ENCODE results near the gene SLC8A2.

SLC8A2 gene, protein sequence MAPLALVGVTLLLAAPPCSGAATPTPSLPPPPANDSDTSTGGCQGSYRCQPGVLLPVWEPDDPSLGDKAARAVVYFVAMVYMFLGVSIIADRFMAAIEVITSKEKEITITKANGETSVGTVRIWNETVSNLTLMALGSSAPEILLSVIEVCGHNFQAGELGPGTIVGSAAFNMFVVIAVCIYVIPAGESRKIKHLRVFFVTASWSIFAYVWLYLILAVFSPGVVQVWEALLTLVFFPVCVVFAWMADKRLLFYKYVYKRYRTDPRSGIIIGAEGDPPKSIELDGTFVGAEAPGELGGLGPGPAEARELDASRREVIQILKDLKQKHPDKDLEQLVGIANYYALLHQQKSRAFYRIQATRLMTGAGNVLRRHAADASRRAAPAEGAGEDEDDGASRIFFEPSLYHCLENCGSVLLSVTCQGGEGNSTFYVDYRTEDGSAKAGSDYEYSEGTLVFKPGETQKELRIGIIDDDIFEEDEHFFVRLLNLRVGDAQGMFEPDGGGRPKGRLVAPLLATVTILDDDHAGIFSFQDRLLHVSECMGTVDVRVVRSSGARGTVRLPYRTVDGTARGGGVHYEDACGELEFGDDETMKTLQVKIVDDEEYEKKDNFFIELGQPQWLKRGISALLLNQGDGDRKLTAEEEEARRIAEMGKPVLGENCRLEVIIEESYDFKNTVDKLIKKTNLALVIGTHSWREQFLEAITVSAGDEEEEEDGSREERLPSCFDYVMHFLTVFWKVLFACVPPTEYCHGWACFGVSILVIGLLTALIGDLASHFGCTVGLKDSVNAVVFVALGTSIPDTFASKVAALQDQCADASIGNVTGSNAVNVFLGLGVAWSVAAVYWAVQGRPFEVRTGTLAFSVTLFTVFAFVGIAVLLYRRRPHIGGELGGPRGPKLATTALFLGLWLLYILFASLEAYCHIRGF

DNA sequence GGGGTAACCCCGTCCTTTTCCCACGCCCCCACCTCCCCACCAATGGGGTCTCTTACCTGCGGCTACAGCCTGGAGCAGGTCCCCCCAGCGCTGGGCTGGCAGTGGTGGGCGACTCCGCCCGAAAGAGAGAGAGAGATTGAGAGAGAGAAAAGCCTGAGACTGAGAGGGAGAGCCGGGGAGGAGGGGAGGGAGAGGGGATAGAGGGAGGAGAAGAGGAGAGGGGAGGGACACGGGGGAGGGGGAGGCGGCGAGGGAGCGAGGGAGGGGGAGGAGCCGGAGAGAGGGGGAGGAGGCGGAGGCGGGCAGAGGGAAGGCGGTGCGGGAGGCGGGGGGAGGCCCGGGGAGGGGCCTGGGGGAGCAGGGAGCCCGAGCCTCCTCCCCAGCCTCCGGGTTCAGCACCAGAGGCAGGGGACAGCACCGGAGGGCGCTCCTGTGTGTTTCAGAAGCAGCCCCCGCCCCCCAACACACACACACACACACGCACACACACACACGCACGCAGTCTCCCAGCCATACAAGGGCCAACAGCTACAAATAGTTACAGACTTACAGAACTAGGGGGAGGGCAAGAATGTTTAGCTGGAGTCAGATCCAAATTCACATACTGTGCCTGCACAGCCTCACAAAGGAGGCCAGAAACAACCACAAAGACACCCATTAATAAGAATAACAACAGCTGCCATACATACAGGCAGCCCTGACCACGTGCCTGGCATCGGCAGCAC, at the start of gene SLC8A2:
SLC8A2 (minus strand) TSS at position 161 of the 725 bp plus-strand sequence. CDS start 5,490 bp downstream, outside the sequence.
- DNase-seq = peak; percentile 70

DNA sequence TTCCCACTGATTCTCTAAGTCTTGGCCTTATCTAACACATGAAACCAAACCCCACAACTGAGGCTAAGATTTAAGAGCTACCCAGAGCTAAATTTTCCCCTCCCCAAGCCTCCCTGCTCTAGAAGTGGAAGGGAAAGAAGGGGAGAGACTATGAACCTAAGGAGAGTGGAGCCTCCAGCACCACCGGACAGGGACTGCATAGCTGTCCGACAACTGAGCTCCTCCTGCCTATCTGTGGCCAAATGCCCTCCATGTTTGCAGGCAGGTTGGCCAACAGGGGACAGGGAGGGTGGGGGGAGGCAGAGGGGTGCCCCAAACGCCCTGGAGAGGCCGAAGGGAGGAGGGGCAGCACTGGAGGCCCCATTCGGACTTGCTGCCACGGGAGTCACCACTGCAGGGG, 49.1 kb upstream of the SLC8A2 start:
- no peak for DNase-seq

DNA sequence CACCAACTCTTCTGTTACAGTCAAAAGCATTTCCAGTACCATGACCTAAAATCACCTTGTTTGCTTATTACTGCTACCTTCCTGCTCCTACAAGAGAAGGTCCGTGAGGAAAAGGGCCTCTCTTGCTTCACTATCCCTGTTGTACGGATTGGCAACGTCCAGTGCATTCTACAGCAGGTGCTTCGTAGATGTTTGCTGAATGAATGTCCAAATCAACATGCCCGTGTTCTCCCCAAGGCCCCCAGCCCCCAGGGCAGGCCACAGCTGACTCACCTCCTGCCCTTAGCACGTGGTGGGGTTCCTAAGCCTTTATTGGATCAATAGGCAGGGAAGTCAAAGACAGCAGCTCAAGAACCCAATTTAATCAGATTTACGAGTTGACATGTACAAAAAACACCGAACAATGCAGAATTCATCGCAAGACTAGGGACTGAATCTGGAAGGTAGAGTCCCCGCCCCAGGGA, 48.7 kb upstream of the SLC8A2 start:
- no peak for DNase-seq

DNA sequence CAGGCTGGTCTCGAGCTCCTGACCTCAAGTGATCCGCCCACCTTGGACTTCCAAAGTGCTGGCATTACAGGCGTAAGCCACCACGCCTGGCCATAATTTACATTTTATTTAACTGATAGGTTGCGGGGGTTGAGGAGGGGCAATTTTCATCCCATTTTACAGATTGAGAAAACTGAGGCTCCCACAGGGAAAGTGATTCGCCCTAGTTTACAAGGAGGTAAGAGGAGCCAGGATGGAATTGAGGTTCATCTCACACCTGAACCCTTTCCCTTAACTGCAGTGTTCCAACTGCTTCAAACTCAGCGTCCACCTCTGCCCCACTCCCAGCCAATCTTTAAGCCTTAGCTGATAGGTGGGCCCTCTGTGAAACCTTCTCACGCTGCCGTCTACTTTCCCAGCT, 47.2 kb upstream of the SLC8A2 start:
- no peak for DNase-seq

DNA sequence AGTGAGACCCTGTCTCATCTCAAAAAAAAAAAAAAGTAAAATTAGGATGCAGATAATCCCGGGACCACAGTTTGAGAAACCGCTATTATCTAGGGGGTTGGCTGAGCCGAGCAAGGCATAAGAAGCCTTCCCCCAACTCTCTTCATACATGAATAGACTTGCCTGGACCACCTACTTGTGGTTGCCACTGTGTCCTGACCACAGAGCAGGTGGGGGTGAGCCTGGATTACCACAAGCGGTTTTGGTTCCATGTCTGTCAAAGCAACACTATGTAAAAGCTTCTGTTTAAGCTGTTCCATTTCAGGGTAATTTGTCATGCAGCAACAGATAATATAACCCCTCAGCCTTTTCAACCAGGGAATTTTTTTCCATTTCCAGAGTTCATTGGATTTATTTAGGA, 46.4 kb upstream of the SLC8A2 start:
- DNase-seq = peak; percentile 87

DNA sequence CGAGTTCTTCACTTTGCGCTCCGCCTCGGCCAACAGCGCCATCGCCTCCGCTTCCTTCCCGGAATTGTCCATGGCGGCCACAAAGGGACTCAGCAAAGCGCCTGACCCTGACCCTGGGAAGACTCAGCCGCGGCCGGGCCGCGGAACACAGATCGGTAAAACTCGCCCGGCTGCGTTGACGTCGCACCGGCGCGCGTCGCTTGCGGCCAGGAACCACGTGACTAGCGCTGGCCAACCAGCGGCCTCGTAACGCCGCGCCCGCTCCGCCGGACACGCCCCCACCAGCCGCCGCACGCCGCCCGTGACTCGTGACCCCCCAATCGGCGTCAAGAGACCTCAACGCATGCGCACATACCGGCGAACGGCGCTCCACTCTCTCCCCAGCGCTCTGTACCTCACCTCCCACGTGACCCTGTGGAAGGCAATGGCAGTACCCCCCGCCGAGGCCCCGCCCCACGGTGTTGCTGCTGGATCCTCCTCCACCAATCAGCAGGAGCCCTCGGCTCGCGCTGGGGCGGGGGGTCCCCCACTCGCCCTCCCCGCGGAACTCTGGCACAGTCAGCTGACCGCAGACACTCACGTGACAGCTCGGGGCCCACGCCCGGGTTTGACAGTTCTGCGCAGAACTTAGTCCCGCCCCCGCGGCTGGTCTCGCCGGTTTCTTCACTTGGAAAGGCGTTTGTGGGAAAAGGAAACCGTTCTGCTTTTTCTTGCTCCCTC, 43.3 kb upstream of the SLC8A2 start, which contains the start of gene NAPA:
NAPA (minus strand) TSS at position 195 of the 720 bp plus-strand sequence; CDS start at position 72, 123 bp downstream.
- peak; percentile 100 for DNase-seq

DNA sequence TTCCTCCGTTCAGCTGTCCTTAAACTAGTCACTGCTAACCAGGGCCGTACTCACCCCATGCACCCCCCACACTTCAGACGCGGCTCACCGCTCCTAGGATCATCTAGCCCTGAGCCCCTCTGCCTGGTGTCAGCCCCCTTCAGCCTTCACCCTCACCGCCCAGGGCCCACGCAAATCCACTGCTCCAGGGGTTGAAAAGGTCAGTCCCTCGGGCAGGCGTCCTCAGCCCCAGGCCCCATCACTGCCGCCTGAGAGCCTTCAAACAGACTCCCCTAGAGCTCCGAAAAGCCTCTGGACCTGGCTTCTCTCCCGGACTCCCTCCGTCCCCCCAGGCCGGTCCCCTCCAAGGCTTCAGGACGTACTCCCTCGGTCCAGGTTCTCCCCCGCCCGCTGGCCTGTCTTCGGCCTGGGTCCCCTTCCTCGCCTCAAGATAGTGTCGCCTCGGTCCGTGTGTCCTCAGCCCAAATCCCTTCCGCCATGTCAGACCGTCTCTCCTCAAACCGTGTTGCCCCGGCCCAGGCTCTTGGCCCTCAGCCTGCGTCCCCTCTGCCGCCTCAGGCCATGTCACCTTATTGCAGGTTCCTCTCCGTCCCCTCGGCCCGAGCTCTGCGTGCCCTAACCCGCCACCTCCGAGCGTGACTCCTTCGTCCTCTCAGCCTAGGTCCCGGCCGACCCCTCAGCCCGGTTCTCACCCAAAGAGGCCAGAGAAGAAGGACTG, 42.6 kb upstream of the SLC8A2 start:
- DNase-seq = no peak

DNA sequence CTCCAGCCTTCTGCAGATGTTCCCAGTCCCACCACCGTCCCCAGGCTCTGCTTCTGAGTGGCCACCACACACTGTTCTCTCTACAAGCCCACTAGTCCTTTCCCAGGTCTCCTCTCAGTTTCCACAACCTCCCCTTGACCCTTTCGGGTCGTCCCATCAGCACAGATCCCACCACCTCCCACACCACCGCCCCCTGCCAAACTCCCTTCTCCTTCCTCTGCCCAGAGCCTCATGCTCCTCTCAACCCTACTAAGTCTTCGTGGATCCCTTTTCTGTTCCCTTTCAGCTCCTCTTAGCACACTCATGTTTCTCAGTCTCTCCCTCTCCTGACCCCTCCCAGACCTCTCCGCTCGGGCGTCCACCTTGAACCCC, 41.2 kb upstream of the SLC8A2 start:
- DNase-seq = no peak

DNA sequence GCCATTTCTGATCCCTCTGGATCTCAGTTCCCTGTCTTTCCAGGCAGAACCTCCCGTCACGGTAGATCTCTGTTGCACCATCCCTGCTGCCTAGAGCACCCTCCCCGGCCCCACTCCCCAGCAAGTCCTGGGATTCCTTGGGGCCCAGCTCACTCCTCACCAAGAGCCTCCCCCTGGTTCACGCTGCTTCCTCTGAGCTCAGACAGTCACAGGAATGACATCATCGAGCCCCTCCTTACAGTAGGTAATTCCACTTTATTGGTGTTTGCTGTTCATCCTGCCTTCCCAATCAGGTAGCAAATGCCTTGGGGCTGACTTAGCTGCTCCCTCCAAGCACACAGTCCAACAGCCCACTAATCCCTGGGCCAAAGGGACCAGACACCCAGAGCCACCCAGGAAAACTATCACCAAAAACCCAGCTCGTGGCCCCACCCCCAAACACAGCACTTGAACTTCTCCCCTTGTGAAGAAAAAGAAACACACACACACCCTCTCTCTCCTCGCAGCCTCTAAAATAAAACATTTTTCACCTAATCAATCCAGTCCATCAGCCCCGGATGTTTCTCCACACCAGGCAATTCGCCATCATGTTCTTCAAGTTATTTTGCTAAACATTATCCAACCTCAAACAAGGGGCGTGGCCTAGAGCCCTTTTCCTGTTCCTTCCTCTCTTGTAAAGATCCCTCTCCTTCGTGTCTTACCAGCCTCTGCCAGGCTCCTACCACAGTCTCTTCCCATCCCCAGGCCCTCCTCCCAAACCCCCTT, 40.7 kb upstream of the SLC8A2 start:
- DNase-seq = no peak

DNA sequence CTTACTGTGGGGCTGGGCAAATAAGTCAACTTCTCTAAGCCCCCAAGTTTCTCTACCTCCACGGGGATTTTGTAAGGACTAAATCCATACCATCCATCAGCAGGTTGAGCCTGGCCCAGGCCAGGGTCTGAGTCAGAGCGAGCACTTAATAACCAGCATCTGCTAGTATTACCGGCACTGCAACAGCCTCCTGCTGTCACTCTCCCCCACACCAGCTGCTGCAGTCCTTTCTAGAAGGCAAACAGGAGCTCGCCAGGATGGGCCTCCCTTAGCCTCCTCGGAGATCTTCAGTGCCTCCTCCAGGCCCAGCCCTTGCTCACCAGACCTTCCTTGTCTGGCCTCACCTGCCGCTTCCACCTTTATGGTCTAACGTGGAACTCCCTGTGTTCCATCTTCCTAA, 40.0 kb upstream of the SLC8A2 start:
- DNase-seq = no peak

DNA sequence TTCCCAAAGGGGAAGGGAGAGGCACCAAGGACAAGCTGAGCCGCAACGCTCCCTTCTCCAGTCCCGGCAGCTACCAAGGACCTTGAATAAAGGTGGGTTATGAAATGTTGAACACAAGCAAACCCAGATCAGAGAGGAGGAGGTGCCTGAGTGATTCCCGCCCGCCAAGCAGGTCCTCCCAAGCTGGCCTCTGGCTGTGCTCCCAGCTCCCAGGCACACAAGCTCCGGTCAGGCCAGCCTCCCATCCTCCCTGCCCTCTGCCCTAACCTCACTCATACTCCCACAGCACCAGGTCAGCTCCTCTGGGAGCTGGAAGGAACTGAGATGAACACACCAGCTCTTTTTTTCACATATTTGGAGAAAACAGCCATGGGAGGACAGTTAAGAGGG, 39.4 kb upstream of the SLC8A2 start:
- no peak for DNase-seq

DNA sequence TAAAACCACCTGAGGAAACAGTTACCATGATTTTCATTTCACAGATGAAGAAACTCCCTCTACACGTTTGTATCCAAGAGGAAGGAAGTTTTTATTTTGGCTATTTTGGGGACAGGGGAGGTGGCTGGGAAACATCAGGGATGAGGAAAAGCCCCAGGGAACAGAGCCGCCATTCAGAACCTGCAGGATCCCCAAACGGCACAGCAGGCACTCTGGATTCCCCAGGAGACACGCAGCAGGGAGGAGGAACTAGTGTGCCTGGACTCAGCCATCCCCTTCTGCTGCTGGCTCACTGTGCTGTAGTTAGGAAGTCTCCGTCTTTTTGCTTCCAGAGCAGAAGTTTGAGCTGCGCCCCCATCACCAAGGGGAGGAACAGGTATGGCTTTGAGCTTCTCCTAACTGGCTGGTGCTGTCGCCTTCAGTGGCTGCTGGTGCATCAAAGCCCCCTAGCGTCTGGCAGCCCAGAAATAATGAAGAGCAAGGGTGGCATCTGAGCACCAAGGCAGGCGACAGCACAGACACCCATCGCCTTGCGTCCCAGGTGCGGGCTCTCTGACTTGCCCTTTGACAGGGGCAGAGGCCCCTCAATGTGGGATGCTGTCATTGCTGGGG, 38.9 kb upstream of the SLC8A2 start:
- DNase-seq = no peak

DNA sequence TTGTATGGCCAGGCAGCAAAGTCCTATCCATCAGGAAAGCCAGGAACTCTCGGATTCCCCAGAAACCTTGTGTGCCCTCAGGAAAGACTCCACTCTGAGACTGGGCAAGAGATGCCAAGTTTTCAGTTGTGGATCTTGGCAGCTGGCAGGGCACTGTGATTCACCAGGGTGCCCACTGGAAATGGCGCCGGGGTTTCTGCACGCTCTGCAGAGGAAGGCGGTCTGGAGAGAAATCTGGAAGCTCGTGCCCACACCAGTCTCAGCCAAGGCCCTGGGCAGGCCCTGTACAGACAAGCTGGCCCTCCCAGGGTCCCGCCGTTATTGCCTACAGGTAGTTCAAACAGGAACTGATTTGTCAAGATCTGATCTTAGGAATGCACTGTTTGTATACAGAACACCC, 38.3 kb upstream of the SLC8A2 start:
- no peak for DNase-seq

DNA sequence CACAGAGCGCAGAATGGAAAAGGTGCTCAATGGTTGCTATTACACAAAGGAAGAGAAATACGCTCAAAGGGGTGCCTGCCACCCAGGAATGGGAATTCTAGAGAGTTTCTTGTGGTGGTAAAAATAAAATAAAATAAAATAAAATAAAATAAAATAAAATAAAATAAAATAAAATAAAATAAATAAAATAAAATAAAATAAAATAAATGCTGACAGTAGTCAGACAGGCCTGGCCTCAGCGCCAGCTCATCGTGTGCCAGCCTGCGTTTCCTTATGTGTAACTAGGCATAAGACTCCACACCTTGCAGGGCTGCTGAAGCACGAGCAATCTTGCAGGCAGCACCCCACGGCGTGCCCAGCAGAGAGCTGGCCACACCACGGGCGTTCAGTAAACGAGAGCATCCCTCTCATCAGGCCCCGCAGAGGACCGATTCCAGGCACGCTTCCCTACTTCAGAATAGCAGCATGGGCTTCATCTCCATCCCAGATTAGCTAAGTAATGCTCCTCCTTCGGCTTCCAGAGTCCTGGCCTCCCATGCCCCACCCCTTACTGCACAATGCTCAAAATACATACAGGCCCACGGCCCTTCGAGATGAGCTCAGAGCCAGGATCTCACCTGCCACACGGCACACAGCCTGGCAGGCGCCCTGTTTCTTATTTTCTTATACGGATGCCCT, 37.6 kb upstream of the SLC8A2 start:
- DNase-seq = no peak

DNA sequence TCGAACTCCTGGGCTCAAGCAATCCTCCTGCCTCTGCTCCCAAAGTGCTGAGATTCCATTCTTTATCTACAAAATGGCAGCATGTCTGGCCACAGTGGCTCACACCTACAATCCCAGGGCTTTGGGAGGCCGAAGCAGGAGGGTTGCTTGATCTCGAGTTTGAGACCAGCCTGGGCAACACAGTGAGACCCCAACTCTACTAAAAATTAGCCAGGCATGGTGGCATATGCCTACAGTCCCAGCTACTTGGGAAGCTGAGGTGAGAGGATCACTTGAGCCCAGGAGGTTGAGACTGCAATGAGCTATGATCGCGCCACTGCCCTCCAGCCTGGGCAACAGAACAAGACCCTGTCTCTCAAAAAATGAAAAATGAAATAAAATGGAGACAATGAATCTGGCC, 37.0 kb upstream of the SLC8A2 start:
- no peak for DNase-seq

DNA sequence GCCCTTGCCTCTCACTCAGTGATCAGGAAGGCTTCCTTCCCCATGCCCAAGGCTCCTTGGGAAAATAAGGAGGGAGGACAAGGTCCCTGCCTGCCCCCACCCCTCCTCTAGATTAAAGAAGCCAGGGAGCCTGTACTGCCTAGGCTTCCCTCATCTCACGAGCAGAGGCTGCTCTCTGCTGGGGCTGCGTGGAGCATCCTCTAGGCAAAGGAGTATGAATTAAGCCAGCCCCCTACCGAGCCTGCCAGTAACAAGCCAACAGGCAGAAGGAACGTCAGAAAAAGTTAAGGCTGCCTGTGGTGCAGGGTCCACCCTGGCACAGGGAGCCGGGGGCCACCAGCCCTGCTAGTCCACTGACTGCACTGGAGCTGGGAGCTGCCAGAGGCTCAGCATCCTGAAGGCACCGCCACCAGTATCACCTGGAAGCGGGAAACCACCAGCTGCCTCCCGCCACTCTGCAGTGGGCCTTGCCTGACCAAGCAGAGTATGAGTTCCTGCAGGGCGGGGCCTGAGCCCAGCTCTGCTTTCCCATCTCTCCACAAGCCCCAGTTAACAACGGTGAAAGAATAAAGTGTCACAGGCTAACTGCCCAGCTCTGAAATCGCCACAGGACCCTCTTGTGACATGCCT, 36.3 kb upstream of the SLC8A2 start:
- DNase-seq = no peak

DNA sequence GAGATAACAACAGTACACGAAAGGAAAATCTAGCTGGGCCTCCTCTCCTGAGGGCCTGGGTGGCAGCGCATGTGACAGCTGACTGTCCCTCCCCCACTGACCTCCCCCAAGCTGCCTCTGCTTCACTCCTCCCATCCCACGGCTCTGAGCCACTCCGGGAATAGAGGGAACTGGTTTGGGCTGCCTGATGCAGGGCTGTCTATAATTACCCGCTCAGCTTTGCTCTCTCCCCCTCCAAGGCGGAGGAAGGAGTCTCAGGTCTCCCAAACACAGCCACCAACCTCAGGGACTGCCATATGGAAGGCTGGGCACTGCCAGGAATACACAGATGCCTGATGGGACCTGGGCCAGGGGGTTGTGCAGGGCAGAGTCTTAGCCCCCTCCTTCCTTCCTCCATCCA, 35.3 kb upstream of the SLC8A2 start:
- DNase-seq = no peak

DNA sequence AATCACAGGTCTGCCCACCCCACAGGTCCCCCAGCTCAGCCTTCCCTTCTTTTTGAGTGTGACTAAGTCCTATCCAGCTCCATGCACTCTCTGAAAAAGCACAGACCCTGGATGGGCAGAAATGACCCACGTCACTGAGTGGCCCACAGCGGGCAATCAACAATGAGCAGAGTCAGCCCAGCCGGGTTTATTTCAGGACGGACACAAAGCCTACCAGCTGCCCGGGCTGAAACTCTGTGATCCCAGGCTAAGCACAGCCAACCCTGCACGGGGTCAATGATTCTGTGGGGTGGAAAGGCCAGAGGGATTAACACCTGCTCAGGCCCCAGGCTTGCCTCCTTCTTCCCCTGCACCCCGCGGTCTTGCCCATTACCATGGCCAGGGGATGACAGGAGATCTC, 34.8 kb upstream of the SLC8A2 start:
- DNase-seq = no peak

DNA sequence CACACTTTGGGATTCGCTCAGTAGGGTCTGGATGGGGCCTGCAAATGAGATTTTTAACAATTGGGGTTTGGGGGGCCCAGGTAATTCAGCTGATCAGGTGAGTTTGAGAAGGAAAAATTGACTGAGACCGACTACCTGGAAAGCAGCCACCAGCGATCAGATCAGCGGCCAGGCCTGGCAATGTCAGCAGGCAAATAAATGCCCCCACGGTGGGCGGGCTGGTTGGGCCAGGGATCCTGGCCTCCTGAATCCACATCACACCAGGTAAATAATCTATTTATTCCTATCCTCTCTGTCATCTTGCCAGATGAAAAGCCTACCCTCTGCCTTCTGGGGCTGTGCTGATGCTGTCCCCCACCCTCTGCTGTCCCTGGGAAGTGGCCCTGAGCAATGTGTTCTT, 33.8 kb upstream of the SLC8A2 start:
- no peak for DNase-seq

DNA sequence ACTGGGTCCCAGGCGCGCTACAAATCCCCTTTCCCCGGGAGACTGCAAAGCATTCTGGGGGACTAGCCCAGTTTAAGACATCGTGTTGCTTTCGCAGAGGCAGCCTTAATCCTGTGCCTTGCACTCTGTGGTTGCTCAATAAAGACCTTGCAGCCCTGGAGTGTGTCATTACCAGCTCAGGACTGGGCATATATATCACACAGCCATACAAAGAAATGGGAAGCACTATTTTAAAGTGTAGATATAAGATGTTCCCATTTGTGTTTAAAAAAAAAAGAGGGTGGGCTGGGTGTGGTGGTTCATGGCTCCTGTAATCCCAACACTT, 32.1 kb upstream of the SLC8A2 start:
- DNase-seq = no peak

Data from activated CD8-positive, alpha-beta memory T cell treated with anti-CD3 and anti-CD28 coated beads, Interleukin-2, amount 50 U/mL, for 48 hours (primary cell).